Eye (tissue), 1 donor: Measurements from ENCODE around the gene FANCE.
A peak's percentile ranks its signal among the peaks of the same experiment; 100 is the strongest.

Source experiments
- DNase-seq: peaks from one replicate; pipeline ENCODE4 v3.0.0-alpha.2; 2015

FANCE gene, protein sequence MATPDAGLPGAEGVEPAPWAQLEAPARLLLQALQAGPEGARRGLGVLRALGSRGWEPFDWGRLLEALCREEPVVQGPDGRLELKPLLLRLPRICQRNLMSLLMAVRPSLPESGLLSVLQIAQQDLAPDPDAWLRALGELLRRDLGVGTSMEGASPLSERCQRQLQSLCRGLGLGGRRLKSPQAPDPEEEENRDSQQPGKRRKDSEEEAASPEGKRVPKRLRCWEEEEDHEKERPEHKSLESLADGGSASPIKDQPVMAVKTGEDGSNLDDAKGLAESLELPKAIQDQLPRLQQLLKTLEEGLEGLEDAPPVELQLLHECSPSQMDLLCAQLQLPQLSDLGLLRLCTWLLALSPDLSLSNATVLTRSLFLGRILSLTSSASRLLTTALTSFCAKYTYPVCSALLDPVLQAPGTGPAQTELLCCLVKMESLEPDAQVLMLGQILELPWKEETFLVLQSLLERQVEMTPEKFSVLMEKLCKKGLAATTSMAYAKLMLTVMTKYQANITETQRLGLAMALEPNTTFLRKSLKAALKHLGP

DNA sequence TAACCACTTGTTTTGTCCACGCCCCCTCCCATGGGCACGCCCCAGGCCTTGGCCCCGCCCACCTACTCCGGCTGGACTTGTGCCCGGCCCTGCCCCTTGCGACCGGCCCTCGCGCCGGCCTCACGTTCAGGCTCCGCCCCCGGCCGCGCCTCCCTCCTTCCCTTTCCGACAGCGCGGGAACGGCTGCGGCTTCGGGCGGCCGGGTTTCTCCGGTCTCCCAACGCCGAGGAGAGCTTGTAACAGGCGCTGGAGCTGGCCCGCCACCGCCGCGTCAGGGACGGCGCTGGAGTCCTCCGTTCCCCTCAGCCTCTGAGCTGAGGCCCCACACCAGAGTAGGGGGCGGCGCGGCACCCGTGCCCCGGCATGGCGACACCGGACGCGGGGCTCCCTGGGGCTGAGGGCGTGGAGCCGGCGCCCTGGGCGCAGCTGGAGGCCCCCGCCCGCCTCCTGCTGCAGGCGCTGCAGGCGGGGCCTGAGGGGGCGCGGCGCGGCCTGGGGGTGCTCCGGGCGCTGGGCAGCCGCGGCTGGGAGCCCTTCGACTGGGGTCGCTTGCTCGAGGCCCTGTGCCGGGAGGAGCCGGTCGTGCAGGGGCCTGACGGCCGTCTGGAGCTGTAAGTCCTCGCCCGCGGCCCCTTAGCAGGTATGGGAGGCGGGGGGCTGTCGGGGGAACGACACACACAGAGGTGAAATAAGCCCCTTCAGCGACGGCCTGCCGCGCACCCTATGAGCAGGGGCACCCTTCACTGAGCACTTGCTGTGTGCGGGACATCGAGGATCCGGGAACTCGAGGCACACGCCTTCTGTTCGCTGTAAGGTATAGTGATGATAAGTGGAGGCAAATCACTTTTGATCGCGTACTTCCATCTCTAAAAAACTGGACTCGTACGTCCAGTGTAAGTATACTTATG is at the start of gene FANCE:
FANCE (plus strand) TSS at position 156 of the 908 bp plus-strand sequence; CDS start at position 364, 208 bp downstream.
- DNase-seq: peak; percentile 98

DNA sequence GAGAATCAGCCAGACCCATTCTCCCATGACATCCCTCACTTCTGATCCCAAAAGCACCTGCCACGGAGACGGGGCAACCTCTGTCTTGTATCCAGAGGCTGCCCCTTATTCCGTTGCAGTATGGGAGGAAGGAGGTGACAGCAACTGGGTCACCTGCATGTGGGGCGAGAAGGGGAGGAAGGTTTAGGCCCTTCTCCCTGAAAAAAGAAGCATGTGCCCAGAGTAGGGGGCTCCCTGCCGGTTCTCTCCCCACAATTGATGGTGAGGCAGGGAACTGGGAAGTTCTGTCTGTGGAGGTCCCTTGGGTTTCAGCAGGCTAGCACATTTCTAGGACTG is 49.3 kb upstream of the FANCE start:
- no peak for DNase-seq

DNA sequence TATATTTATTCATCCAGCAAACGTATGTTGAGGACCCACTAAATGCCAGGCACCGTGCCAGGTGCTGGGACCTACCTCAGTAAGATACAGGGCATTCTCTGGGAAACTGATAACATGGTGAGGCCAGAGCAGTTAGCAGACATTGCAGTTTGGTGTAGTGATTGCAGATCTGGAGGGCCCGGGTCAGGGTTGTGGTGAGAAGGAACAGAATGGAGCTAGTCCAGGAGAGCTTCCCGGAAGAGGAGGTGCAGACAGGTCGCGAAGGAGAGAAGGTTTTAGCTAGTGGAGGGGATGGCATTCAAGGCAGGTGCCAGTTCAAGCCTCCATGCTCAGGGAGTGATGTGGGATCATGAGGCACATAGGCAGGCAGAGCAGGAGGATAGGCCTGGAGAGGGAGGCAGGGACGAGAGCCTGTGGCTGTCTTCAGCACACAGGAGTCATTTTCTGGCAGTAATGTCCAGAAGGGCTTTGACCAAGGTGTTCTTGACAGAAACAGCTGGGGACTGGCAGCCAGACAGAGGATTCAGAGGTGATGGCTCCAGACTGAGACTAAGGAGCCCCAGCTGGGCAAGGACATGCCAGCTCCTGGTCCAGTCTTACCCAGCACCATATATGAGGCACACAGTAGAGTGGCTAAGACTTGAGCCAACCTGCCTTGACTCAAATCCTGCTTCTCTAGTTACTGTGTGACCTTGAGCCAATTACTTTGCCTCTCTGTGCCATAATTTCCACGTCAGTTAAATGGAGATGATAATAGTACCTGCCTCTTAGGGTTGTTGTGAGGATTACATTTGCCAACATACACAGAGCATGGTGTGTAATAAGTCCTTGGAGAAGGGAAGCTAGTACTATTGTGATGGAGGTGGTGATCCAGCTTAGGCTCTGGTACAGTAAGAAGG is 48.3 kb upstream of the FANCE start:
- DNase-seq: no peak

DNA sequence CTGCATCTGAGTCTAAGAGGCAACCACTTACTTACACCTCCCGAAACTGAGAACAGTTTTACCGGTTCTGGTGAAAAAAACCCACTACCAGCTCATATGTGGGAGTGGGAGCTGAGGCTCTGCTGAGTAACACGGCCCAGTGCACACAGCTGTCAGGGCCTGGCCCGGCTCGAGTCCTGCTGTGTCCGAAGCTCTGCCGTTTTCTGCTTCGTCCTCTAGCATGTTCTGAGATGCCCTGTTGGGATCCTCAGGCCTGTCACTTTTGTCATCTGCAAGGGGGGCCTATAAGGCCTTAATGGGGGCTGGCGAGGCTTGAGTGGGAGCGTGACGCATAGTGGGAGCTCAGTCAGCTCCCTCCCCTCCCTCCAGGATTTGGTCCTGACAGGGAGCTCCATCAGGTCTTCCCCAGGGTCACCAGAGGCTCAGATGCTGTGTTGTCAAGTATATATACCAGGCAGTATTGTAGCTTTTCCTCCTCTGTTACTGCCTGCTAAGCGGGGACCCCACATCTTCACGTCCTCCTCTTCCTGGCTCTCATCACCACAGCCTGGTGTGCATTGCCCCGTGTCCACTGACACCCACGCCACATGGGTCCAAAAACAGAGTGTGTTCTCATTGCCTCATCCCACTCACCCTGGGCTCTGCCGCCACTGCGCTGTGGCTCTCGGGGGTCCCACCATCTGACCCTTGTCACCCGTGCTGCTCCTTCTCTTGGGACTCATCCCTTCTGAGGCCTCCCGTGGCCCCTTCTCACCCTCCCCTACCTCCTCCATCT is 45.2 kb upstream of the FANCE start:
- DNase-seq: peak; percentile 60

DNA sequence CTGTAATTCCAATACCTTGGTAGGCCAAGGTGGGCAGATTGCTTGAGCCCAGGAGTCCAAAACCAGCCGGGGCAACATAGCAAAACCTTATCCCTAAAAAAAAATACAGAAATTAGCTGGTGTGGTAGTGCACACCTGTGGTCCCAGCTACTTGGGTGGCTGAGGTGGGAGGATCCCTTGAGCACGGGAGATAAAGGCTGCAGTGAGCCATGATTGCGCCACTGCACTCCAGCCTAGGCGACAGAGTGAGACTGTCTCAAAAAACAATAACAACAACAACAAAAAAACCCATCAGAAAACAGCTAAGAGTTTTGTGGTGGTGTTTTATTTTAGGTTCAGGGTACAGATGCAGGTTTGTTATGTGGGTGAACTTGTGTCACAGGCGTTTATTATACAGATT is 42.9 kb upstream of the FANCE start:
- no peak for DNase-seq

DNA sequence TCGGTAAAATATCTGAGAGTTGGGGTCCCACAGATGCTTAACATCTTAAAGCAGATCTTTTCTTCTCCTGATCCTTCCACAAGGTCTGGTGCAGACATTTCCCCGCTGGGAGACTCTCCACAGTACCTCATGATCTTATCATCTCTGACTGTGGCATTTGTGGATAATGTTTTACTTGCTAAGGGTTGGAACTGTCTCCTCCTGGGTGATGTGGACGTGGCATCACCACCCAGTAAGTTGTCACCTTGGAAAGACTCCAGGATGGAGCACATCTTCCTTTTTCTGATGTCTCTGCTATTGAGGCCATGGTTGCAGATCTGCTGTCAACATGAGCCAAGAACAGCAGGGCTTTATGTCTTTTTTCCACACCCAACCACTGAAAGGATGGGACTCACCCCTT is 42.0 kb upstream of the FANCE start:
- no peak for DNase-seq

DNA sequence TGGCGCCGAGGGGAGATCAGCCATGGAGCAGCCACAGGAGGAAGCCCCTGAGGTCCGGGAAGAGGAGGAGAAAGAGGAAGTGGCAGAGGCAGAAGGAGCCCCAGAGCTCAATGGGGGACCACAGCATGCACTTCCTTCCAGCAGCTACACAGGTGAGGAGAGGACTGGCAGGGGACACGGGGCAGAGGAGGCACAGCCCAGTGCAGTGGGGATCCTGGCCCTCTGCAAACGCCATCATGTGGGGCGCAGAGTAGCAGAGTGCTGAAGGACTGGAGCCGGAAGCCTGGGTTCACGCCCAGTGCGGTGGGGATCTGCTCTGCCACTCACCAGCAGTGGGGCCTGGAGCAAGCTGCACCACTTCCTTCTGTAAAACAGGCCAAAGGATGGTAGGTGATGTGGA is 41.1 kb upstream of the FANCE start:
- DNase-seq: no peak

DNA sequence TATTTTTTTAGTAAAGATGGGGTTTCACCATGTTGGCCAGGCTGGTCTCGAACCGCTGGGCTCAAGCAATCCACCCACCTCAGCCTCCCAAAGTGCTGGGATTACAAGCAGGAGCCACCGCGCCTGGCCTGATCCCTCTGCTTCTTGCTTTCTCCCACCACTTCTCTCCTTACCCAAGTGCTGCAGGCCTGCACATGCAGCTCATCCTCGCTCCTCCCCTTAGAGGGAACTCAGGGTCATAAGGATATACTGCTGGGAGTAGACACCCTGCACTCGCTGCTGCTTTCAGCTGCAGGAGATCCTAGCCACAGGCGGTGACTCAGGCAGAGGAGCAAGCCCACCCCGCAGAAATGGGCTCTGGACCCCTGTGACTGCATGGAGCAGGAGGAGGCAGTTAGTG is 40.0 kb upstream of the FANCE start:
- DNase-seq: no peak

DNA sequence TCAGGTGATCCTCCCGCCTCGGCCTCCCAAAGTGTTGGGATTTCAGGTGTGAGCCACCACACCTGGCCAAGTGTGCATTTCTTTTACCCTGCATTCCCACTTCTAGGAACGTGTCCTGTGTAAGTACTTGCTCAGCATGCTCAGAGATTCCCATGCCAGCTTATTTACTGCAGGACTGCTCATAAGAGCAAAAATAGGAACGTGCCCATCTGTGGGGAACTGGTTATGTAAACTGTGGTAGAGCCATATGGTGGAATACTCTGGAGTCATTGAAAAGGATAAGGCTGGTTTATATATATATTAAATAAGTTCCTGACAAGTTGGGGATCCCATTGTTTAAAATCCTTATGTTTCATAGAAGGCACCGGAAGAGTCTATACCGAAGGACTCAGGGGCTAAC is 38.2 kb upstream of the FANCE start:
- no peak for DNase-seq

DNA sequence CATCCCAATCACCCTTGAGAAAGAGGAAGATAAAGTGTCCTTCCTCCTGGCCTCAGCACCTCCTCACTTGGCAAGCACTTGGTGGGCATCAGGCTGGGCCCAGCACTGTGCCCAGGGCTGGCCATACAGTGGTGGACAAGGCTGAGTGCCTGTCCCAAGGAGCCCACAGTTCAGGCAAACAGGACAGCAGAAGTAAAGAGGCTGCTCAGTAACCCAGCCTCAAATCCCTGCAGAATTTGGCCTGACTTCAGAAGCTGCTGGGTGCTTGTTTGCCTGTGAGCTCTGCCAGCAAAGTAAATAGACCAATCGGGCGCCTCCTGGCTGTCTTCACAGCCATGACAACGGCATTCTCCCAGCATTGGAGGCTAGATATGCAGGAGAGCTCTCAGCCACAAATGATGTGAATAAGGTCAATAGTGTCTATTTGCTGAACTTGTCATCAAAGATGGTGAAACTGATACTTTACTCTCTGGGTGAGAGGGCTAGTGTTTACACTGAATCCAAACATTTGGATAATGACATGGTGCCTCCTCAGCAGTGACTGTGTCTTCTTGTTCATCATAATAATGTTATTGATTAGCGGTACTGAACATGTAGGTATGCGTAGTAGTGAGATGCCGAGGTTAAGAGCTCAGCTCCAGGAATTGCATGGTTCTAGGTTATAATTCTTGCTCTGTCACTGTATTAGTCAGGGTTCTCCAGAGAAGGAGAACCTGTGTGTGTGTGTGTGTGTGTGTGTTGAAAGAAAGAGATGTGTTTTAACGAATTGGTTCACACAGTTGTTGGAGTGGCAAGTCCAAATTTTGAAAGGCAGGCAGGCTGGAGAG is 36.9 kb upstream of the FANCE start:
- peak; percentile 70 for DNase-seq

DNA sequence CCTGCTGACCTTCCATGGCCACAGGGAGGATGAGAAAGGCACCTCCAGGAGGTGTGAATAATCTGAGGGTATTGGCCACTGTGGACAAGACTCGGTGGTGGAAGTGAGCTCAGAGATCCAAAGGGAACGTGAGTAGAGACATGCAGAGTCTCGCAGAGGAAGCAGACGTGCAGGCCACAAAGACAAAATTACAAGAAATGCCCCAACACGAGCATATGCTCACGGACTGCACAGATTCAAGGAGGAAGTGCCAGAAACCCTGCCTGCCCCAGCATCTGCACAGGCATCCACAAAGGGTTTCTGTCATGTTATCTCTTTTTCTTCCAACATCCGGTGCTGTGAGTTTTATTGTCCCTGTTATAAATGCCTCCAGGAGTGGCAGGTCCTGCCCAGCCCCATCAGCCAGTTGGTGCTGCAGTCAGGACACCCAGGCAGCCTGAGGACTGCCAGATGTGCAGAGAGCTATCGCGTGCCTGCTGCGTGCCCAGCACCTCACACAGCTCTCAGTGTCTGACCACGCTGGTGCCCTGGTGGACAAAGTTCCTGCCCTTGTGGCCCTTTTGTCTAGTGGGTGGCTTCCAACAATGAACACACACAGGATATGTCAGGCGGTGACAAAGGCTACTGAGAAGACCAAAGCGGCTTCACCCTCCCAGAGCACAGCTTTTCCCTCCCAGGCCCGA is 34.0 kb upstream of the FANCE start:
- DNase-seq: no peak

DNA sequence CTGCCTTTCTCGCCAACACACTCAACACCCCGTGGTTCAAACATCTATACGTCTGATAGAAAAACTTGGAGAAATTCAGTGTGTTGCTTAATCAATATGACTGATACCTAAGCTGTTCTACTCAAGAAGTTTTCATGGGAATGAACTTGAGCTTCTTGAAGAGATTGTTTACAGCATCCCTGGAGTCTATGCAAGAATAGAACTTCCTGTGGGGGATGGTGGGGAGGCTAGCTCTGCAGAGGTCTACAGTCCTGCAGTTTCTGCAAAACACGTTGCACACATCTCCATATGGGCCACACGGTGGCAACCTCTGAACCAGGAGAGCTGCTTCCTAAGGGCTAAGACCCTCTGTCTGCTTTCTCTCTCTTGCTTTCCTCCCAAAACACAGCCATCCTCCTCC is 32.7 kb upstream of the FANCE start:
- DNase-seq: no peak

DNA sequence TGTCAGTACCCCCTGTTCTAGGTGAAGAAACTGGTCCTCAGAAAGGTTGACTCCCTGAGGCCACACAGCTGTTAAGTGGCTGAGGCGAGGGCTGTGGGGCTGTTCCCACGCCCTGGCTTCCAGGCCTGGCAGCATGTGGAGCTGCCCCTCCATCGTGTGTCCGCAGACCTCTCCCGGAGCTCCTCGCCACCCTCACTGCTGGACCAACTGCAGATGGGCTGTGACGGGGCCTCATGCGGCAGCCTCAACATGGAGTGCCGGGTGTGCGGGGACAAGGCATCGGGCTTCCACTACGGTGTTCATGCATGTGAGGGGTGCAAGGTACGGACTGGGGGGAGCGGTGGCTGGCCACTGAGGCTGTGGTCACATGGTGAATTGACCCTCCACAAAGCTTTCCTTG is 32.2 kb upstream of the FANCE start:
- DNase-seq: no peak

DNA sequence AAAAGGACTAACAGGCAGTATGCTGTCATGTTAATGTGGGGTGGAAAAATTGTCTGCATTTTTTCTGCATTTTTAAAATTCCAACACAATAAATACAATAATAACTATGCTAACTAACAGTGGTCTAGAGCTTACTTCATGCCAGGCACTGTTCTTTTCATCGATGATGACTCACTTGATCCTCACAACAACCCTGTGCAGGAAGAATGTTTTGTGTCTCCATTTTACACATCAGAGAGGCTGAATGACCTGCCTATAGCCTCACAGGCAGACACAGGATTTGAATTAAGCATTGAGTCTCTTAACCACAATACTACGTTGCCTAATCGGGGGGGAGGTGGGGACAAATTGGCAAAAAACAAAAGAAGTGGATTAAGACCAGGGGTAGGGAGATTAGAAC is 26.9 kb upstream of the FANCE start:
- DNase-seq: peak; percentile 14

DNA sequence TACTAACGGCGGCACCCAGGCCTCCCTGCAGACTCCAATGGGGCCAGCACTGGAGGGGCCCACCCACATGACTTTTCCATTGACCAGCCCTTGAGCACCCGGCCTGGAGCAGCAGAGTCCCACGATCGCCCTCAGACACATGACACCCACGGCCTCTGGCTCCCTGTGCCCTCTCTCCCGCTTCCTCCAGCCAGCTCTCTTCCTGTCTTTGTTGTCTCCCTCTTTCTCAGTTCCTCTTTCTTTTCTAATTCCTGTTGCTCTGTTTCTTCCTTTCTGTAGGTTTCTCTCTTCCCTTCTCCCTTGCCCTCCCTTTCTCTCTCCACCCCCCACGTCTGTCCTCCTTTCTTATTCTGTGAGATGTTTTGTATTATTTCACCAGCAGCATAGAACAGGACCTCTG is 26.1 kb upstream of the FANCE start:
- DNase-seq: no peak

DNA sequence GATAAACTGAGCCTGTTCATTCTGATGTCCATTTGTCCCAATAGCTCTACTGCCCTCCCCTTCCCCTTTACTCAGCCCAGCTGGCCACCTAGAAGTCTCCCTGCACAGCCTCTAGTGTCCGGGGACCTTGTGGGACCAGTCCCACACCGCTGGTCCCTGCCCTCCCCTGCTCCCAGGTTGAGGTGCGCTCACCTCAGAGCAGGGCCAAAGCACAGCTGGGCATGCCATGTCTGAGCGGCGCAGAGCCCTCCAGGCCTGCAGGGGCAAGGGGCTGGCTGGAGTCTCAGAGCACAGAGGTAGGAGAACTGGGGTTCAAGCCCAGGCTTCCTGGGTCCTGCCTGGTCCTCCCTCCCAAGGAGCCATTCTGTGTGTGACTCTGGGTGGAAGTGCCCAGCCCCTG is 24.7 kb upstream of the FANCE start:
- DNase-seq: no peak

DNA sequence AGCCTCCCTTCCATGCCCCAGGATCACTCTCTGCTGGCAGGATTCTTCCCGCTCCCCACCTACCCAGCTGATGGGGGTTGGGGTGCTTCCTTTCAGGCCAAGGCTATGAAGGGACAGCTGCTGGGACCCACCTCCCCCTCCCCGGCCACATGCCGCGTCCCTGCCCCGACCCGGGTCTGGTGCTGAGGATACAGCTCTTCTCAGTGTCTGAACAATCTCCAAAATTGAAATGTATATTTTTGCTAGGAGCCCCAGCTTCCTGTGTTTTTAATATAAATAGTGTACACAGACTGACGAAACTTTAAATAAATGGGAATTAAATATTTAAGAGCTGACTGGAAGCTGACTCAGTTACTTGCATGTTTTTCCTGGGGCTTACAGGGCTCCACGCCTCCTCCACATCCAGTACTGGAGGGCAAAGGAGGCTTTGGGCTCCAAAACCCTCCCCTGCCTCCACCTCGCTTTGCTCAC is 24.3 kb upstream of the FANCE start:
- DNase-seq: no peak

DNA sequence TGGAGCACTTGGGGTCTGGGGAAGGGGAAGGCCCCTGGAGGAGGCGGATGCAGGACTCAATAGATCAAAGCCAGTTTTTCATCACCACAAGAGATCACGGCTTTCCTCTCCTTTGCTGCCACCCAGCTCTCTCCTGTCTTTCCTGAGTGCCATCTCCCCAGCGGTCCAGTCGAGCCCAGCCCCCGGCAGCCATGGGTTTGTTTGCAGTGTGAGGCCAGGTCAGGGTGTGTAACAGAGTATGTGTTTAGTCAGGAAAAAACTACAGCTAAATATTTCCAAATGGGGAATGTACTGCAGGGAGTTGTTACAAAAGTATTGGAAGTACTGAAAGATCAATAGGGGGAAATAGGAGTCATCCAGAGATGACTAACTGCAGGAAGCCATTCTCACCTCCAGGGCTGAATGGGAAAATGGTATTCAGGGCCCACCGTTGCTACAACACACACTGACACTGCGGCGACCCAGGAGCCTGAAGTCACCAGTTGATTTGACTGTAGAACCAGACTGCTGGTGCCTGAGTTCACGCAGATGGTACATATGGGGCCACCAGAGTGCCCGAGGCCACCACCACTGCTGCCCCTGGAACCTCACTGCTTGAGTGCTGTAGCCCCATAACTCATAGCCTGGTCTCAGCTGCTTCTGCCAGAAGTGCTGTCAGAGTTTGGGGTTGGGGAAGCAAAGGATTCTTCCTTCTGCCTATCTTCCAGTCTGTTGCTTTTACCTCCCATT is 23.6 kb upstream of the FANCE start:
- DNase-seq: no peak

DNA sequence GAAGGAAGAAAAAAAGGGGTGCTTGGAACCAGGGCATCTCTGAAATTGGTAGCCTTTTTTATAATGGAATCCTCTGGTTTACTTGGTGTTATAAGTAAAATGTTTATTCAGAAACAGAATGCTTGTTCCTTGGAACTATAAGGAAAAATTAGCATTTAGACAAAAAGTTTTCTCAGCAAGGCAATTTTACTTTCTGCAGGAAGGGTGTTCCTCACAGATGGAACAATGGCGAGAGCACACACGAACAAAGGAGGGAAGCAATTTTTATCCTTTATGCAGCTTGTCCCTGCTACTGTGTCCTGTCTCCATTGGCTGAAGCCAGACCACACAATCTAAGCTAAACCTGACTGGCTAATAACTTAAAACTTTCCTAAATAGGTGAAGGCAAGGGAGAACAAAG is 22.7 kb upstream of the FANCE start:
- no peak for DNase-seq

DNA sequence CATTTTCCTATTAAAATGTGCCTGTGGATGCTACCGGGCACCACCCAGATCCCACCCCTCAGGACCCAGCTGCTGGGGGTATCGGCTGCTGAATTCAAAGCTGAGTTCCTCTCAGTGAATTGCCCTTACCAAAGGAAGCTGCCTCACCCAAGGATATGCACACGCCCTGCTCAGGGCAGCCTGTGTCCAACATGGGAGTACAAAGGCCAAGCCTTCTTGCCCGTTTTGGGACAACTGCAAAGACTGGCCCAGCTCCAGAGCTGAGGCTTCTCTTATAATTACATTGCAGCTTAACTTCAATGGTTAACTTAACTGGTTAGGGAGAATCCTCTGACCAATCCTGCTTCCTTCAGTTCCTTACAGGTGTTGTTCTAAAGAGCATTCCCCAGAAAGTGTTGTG is 19.8 kb upstream of the FANCE start:
- no peak for DNase-seq
